Endothelial cell of umbilical vein (primary cell): Measurements from ENCODE around the gene MYO1H. TPM values are rescaled to one million over a fixed set of nuclear protein-coding genes. Genes with fewer than 3 reads are reported as not detected.

Experiments used
- BruUV-seq: library from RNA; stranded (reverse); fragments of 400-500 nt; replicated peaks from 2 replicates; lab custom pipeline; 2021; lab: Mats Ljungman, UMichigan
- CTCF ChIA-PET: fragments of 300-600, 350-600 bp; sonication (Branson Sonifier 250); formaldehyde crosslinking; loops from one replicate; lab custom pipeline; 2021; ENCODE audit warnings: antibody characterized with exemption, inconsistent platforms; lab: Charles Lee
- POLR2A ChIA-PET: fragments of 300-600, 350-600 bp; sonication (Branson Sonifier 250); formaldehyde crosslinking; loops from one replicate; lab custom pipeline; 2021; ENCODE audit warnings: antibody characterized with exemption, inconsistent platforms; lab: Charles Lee
- DNase-seq: peaks from one replicate; pipeline ENCODE4 v3.0.0-alpha.2; 2011; ENCODE audit warnings: low read depth, low spot score
- FAIRE-seq: peaks from 2 replicates; lab custom pipeline; 2011; peaks lifted over from hg19 to GRCh38; lab: Jason Lieb, UNC
- H2AFZ ChIP-seq: 2 replicates; pipeline ENCODE4 v1.6.0; 2012; ENCODE audit warnings: low read depth, low read length, control low read depth, inconsistent platforms
- H3K27ac ChIP-seq: 2 replicates; pipeline ENCODE4 v1.5.1; 2011; ENCODE audit warnings: low read depth, mild to moderate bottlenecking, control low read depth, low read length, moderate library complexity; ENCODE audit not compliant: insufficient read depth
- H3K27me3 ChIP-seq, 2 experiments: 2 replicates each; pipeline versions ENCODE4 v1.6.0 to v1.6.1; 2011; ENCODE audit warnings: low read length in 2 of 2, mixed read lengths in 1 of 2; ENCODE audit not compliant: control insufficient read depth in 2 of 2, insufficient read depth in 2 of 2
- H3K36me3 ChIP-seq, 2 experiments: 2 replicates in 1 of 2; 3 replicates in 1 of 2; pipeline ENCODE4 v1.5.1; 2011; ENCODE audit warnings: low read length in 2 of 2, mild to moderate bottlenecking in 1 of 2, moderate library complexity in 1 of 2; ENCODE audit not compliant: control insufficient read depth in 2 of 2, insufficient read depth in 2 of 2; ENCODE audit errors: extremely low read depth in 1 of 2
- H3K4me1 ChIP-seq: 3 replicates; pipeline ENCODE4 v1.5.1; 2011; ENCODE audit warnings: mild to moderate bottlenecking, low read length; ENCODE audit not compliant: control insufficient read depth, insufficient read depth; ENCODE audit errors: extremely low read depth
- H3K4me2 ChIP-seq: 2 replicates; pipeline ENCODE4 v1.6.1; 2011; ENCODE audit warnings: low read length, control low read depth, mixed read lengths; ENCODE audit not compliant: insufficient read depth
- H3K4me3 ChIP-seq, 3 experiments: fragments of 200-600 bp in 1 of 3; sonication (generic), shearing (Covaris generic) in 1 of 3; replicated peaks in 1 of 3; 2 replicates each; pipeline ENCODE4 v1.5.1; 2011 to 2016; ENCODE audit warnings: control low read depth in 3 of 3, low read length in 3 of 3, mild to moderate bottlenecking in 2 of 3, inconsistent platforms in 1 of 3, low read depth in 1 of 3, moderate library complexity in 1 of 3; ENCODE audit not compliant: insufficient read depth in 1 of 3
- H3K79me2 ChIP-seq: 2 replicates; pipeline ENCODE4 v1.6.0; 2012; ENCODE audit warnings: low read length, inconsistent platforms; ENCODE audit not compliant: control insufficient read depth, insufficient read depth
- H3K9ac ChIP-seq: replicated peaks from 2 replicates; pipeline ENCODE3; 2011; ENCODE audit warnings: low read length, control low read depth; ENCODE audit not compliant: insufficient read depth; ENCODE audit errors: extremely low read depth
- H3K9me1 ChIP-seq: replicated peaks from 3 replicates; pipeline ENCODE4 v1.6.0; 2011; ENCODE audit warnings: mild to moderate bottlenecking, low read length; ENCODE audit not compliant: control insufficient read depth, insufficient read depth; ENCODE audit errors: extremely low read depth
- H3K9me3 ChIP-seq: replicated peaks from 2 replicates; pipeline ENCODE4 v1.5.1; 2012; ENCODE audit warnings: low read length, inconsistent platforms; ENCODE audit not compliant: control insufficient read depth, insufficient read depth
- H4K20me1 ChIP-seq: replicated peaks from 2 replicates; pipeline ENCODE3; 2011; ENCODE audit warnings: mild to moderate bottlenecking, low read length; ENCODE audit not compliant: control insufficient read depth, insufficient read depth; ENCODE audit errors: extremely low read depth
- CTCF ChIP-seq, 2 donors: IDR thresholded peaks; 1 replicate in 1 of 2; 2 replicates in 1 of 2; pipeline ENCODE4 v1.5.1; 2011; ENCODE audit warnings: low read length in 2 of 2, mild to moderate bottlenecking in 2 of 2, moderate library complexity in 2 of 2, control low read depth in 1 of 2, inconsistent platforms in 1 of 2, low read depth in 1 of 2; ENCODE audit not compliant: insufficient read depth in 1 of 2; ENCODE audit errors: extremely low read depth in 1 of 2
- EZH2 ChIP-seq: IDR thresholded peaks from 2 replicates; pipeline ENCODE4 v1.6.1; 2012; ENCODE audit warnings: borderline replicate concordance, low read depth, mild to moderate bottlenecking, moderate library complexity, low read length, inconsistent platforms; ENCODE audit not compliant: severe bottlenecking
- FOS ChIP-seq: IDR thresholded peaks from 2 replicates; pipeline ENCODE4 v1.6.1; 2011; ENCODE audit warnings: mild to moderate bottlenecking, low read length, moderate library complexity, borderline replicate concordance; ENCODE audit not compliant: insufficient read depth
- GATA2 ChIP-seq: IDR thresholded peaks from 2 replicates; pipeline ENCODE4 v1.7.0; 2011; ENCODE audit warnings: low read depth, mild to moderate bottlenecking, moderate library complexity, mixed read lengths, low read length; ENCODE audit not compliant: insufficient read length, insufficient read depth
- JUN ChIP-seq: IDR thresholded peaks from 2 replicates; pipeline ENCODE4 v1.6.1; 2011; ENCODE audit warnings: borderline replicate concordance, low read depth; ENCODE audit not compliant: insufficient read length, insufficient read depth
- MAX ChIP-seq: IDR thresholded peaks from 2 replicates; pipeline ENCODE4 v1.6.1; 2011; ENCODE audit not compliant: insufficient read depth, insufficient read length
- MYC ChIP-seq: IDR thresholded peaks from one replicate; pipeline ENCODE4 v1.6.1; 2011; ENCODE audit warnings: mild to moderate bottlenecking, low read depth, low read length
- POLR2A ChIP-seq: IDR thresholded peaks from 2 replicates; pipeline ENCODE4 v1.6.1; 2012; ENCODE audit warnings: low read depth, mild to moderate bottlenecking, control low read depth, low read length
- POLR2AphosphoS5 ChIP-seq: IDR thresholded peaks from 2 replicates; pipeline ENCODE4 v1.6.1; 2012; ENCODE audit warnings: low read depth, mild to moderate bottlenecking, control low read depth, low read length, moderate library complexity; ENCODE audit not compliant: insufficient read depth
- dilution Hi-C: fragments of 300-500 bp; cut with MboI; formaldehyde crosslinking; loops from one replicate; pipeline ENCODE4 v1.15.0; 2019; ENCODE audit warnings: low sequenced_read_pairs; ENCODE audit not compliant: extremely low pct_ligation_motif_present
- intact Hi-C: fragments of 100-400 bp; cut with micrococcal nuclease; formaldehyde crosslinking; loops from one replicate; pipeline ENCODE4 v1.10.0; 2022
- polyA plus RNA-seq, 4 experiments: library from polyadenylated mRNA; depleted of rRNA in 3 of 4; stranded (reverse) in 3 of 4; unstranded in 1 of 4; fragments of >200 nt; gene quantifications; 2 replicates each; pipeline versions ENCODE4 v1.2.1 to v1.2.3, GENCODE V29; 2011 to 2012; ENCODE audit warnings: missing spikeins in 1 of 4
- total RNA-seq: library from RNA; stranded (reverse); gene quantifications from 2 replicates; pipeline ENCODE4 v1.2.3, GENCODE V29; 2021

Gene MYO1H
- total and polyA plus RNA-seq, 2 donors (not counting 3 experiments of a cell fraction or from before 2014, with no cell fraction given) = not detected

- H3K9me1 ChIP-seq = no peaks in the 10 kb centered on the region
- POLR2A ChIA-PET = no interaction called here
- no peak overlapping the region for H2AFZ ChIP-seq
- TF ChIP-seq GATA2 = no peak
- TF ChIP-seq POLR2A = no peak
- TF ChIP-seq JUN = no peak
- TF ChIP-seq MAX = no peak
- no peak for TF ChIP-seq CTCF (IDR thresholded peaks at IDR 0.05; ENCODE audit: extremely low read depth in 1 of 2, insufficient read depth in 1 of 2, low read depth in 1 of 2, low read length in 2 of 2)
- TF ChIP-seq POLR2AphosphoS5 = no peak
- no peak for TF ChIP-seq MYC
- TF ChIP-seq FOS = no peak
- TF ChIP-seq EZH2 = no peak
- H3K36me3 ChIP-seq = peaks cover 3 to 28% of the 10 kb centered on the region in 2 experiments
- intact Hi-C loops = loop anchor here (5.0 kb wide), 1 partner anchor 612 kb away; no protein-coding TSS in a partner anchor
- no peak overlapping the region for H3K9ac ChIP-seq
- CTCF ChIA-PET = interaction anchor here (0.8 to 5.1 kb wide), 3 partner anchors 32 to 54 kb away, joined by 3 to 38 read pairs (median 4); no protein-coding TSS in a partner anchor
- H3K4me3 ChIP-seq = no peak overlapping the region
- H3K79me2 ChIP-seq = peaks cover 76% of the 10 kb centered on the region
- H3K9me3 ChIP-seq = no peaks in the 10 kb centered on the region
- no TSS peak for BruUV-seq
- dilution Hi-C loops = no loop called here
- H3K4me2 ChIP-seq = no peak overlapping the region
- no peaks in the 10 kb centered on the region for H4K20me1 ChIP-seq
- peak; percentile 36 for DNase-seq
- peak; percentile 63 for FAIRE-seq
- peaks cover 62% of the 10 kb centered on the region for H3K4me1 ChIP-seq
- H3K27me3 ChIP-seq = no peaks in the 10 kb centered on the region
- H3K27ac ChIP-seq = no peak overlapping the region
Observed at GRCh38 chr12:109464642-109465351, 117.1 kb downstream of the MYO1H start.
